Measurements from ENCODE around the gene UNC93B1.

GRCh38 chr11:68006606-68007166, 2.8 kb upstream of the UNC93B1 start:
- TF ChIP-seq CTCF (optimal IDR thresholded peaks at IDR 0.05 in 1 of 3, IDR thresholded peaks at IDR 0.05 in 1 of 3, conservative IDR thresholded peaks at IDR 0.05 in 1 of 3; ENCODE audit: extremely low read depth in 1 of 3, insufficient read depth in 2 of 3, low read length in 3 of 3) (no peak), EZH2 (IDR thresholded peaks at IDR 0.05; ENCODE audit: low read length) (no peak)

Data from keratinocyte (primary cell).